NCI-H2227 (cell line): ENCODE measurements around the gene VGLL3.
"Not testable (repeated sequence)": the region's sequence is repeated elsewhere in the genome, so short reads cannot be mapped to it uniquely, and the experiment has no call there.

ENCODE experiments used
- DNase-seq: peaks from one replicate; lab custom pipeline; 2025; ENCODE audit not compliant: unreplicated experiment; lab: John Stamatoyannopoulos, UW

Gene VGLL3

GRCh38 chr3:86989611-86990010 lies 1.3 kb downstream of the VGLL3 start:
- DNase-seq = no peak

GRCh38 chr3:86989006-86989405 lies 1.9 kb downstream of the VGLL3 start:
- DNase-seq = no peak

- no peak for DNase-seq
Observed at GRCh38 chr3:86988235-86988634, 2.7 kb downstream of the VGLL3 start.

- no peak for DNase-seq
Observed at GRCh38 chr3:86987421-86987715, 3.6 kb downstream of the VGLL3 start.

GRCh38 chr3:86986671-86987420 lies 4.1 kb downstream of the VGLL3 start:
- DNase-seq = no peak

GRCh38 chr3:86985181-86985826 lies 5.6 kb downstream of the VGLL3 start:
- no peak for DNase-seq

- no peak for DNase-seq
Observed at GRCh38 chr3:86984271-86984670, 6.7 kb downstream of the VGLL3 start.

GRCh38 chr3:86982883-86983282 lies 8.1 kb downstream of the VGLL3 start:
- no peak for DNase-seq

GRCh38 chr3:86978111-86978551 lies 12.8 kb downstream of the VGLL3 start:
- no peak for DNase-seq

- no peak for DNase-seq
Observed at GRCh38 chr3:86976219-86976618, 14.7 kb downstream of the VGLL3 start.

GRCh38 chr3:86974177-86974576 lies 16.8 kb downstream of the VGLL3 start:
- not testable (repeated sequence) for DNase-seq

GRCh38 chr3:86973440-86973839 lies 17.5 kb downstream of the VGLL3 start:
- no peak for DNase-seq

GRCh38 chr3:86969500-86970189 lies 21.3 kb downstream of the VGLL3 start:
- DNase-seq = peak; percentile 2

- no peak for DNase-seq
Observed at GRCh38 chr3:86968244-86968932, 22.6 kb downstream of the VGLL3 start.

- DNase-seq = no peak
Observed at GRCh38 chr3:86967062-86967461, 23.9 kb downstream of the VGLL3 start.

- DNase-seq = no peak
Observed at GRCh38 chr3:86965166-86965565, 25.8 kb downstream of the VGLL3 start.

- DNase-seq = no peak
Observed at GRCh38 chr3:86963611-86964010, 27.3 kb downstream of the VGLL3 start.

GRCh38 chr3:86961297-86961696 lies 29.7 kb downstream of the VGLL3 start:
- no peak for DNase-seq

- no peak for DNase-seq
Observed at GRCh38 chr3:86960550-86960949, 30.4 kb downstream of the VGLL3 start.

- no peak for DNase-seq
Observed at GRCh38 chr3:86958534-86958933, 32.4 kb downstream of the VGLL3 start.

- no peak for DNase-seq
Observed at GRCh38 chr3:86954747-86955146, 36.2 kb downstream of the VGLL3 start.

- no peak for DNase-seq
Observed at GRCh38 chr3:86954226-86954625, 36.7 kb downstream of the VGLL3 start.
